GM20000 (cell line): ENCODE data around the gene DGLUCY.
A peak's percentile ranks its signal among the peaks of the same experiment; 100 is the strongest.
"Not testable (repeated sequence)": the region's sequence is repeated elsewhere in the genome, so short reads cannot be mapped to it uniquely, and the experiment has no call there.

Experiments
- DNase-seq: peaks from one replicate; pipeline ENCODE4 v3.0.0; 2012; ENCODE audit warnings: low spot score
- CTCF ChIP-seq: IDR thresholded peaks from 2 replicates; pipeline ENCODE4 v1.5.1; 2012; ENCODE audit warnings: mild to moderate bottlenecking, control low read depth; ENCODE audit errors: extremely low read depth, missing control alignments

DGLUCY gene

DNA sequence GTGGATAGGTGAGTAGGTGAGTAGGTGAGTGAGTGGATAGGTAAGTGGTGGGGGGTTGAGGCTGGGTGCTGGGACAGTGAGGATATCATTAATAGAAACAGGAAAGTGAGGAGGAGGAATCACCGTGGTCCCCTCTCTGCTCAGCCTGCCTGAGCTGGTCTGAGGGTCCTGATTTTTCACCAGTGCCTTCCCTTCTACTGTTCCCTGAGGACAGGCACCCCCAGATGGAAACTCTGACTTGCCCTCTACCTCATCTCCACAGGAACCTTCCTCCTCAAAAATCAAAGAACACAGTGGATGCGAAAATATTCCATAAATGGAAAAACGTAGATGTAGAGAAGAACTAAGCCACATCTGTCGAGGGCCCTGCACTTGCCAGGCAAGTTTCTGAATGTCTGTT lies 128.8 kb downstream of the DGLUCY start:
- TF ChIP-seq CTCF: no peak
- DNase-seq: no peak

- no peak for TF ChIP-seq CTCF
Measured at GRCh38 chr14:91243074-91243471, 129.2 kb downstream of the DGLUCY start.

DNA sequence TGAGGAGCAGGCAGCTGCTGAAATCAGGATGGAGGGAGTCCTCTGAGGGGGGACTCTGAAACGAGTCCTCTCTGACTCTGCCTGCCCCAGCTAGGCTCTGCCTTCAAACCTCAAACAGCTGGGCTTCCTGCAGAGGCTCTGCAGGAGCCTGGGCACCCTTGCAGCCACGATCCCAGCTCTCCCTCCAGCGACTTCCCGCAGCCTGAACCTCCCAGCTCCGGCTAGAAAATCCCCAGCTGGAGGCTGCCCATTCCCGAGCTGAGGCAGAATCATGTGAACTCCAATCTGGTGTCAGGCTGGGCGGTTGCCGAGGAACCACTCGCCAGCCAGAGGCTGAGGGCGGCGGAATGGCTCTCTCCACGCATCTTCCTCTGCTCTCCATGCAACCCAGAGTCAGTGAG lies 130.6 kb downstream of the DGLUCY start, which contains the start of gene GPR68:
Gene GPR68 (minus strand): TSS at position 204 of the 401 bp plus-strand sequence. CDS start 9,654 bp downstream, outside the sequence.
- TF ChIP-seq CTCF: no peak
- no peak for DNase-seq

More at GRCh38 chr14:91243074-91243471, 129.2 kb downstream of the DGLUCY start:
- no peak for DNase-seq

DNA sequence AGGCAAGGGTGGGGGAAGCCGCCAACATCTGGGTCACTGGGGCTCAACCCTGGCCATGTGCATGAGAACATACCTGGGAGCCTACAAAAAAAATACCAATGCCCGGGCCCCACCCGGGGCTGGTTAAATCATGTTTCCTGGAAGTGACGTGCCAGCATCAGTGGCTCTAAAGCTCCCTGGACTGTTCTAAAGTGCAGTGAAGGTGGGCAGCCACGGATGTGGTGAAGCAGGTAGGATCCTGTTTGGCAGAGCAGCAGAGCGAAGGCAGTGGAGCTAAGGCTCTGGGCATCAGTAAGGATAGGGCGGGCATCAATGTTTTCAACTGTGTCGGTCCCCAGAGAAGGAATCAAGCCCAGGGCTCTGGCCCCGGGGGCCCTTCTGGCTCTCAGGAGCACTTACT lies 131.2 kb downstream of the DGLUCY start:
- DNase-seq: no peak
- no peak for TF ChIP-seq CTCF

DNA sequence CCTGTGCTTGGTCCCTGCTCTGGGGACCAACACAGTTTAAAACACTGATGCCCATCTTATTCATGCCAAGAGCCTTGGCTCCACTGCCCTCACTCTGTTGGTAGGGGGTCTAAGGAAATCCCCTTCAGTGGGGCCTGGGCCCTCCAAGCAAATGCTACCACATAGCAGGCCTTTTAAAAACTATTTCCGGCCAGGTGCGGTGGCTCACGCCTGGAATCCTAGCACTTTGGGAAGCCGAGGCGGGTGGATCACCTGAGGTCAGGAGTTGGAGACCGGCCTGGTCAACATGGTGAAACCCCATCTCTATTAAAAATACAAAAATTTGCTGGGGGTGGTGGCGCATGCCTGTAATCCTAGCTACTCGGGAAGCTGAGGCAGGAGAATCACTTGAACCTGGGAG lies 131.7 kb downstream of the DGLUCY start:
- DNase-seq: not testable (repeated sequence)

DNA sequence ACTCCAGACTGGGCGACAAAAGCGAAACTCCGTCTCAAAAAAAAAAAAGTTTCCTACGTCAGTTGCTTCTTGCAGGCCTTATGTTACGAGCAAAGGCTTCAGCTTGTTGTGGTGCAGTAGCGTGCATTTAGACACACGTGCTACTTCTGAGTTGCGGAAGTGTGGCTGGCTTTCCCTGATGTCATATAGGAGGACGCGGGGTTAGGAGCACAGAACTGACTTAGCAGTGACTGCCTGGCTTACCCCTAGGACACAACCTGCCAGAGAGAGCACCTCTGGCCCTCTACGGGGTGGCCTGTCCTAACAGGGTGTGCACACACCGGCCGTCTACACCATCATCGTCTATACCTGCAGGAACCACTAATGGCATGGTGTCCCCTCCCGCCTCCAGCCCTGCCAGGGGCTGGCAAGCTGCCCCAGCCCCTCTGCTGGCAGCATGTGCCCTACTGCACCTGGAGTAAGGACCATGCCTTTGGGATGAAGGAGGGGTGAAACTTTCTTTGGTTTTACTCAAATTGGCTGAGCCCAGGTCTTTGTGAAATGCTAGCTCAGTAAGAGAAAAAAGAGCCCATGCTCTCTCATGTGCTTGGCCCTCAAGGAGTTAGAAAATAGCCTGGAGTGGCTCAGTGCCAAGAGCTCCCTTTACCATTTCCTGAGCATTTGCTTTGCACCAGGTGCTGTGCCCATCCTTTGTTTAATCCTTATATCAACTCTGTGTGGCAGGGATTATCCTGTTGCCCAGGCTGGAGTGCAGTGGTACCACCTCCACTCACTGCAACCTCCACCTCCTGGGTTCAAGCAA lies 132.4 kb downstream of the DGLUCY start:
- TF ChIP-seq CTCF: no peak
- no peak for DNase-seq

DNA sequence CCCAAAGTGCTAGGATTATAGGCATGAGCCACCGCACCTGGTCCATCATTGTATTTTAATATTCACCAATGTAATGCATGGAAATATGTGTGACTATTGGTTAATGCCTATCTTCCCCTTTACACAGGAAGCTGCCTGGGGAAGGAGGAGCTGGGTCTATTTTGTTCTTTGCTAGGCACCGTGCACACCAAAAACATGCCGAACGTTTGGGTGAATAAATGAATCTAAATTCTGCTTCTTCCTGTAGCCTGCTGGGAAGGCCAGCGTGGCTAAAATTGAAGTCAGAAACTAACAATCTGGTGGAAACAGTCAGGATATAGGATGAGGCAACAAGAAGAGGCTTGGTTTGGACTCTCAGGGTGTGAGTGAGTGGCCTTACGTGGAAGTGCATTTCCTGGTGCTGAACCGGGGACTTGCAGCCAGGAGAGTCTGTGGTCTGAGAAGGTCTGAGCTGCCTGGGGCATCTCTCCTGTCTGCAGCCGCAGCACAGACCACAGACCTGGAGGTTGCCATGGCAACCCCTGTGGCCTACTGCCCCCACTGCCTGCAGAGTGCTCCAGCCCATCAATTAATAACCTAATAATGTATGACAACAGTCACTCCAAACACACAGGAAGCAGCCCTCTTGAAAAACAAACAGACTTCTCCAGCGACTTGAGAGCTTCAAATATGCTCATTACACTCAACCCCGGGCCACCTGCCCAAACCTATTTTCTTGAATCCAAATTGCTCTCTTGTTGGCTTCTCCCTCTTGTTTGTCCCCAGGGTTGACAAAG lies 136.2 kb downstream of the DGLUCY start:
- DNase-seq: peak; percentile 85
- TF ChIP-seq CTCF: no peak
